Measurements from ENCODE around the gene B3GNT8.
"Not testable (repeated sequence)": the region's sequence is repeated elsewhere in the genome, so short reads cannot be mapped to it uniquely, and the experiment has no call there.

B3GNT8 gene

DNA sequence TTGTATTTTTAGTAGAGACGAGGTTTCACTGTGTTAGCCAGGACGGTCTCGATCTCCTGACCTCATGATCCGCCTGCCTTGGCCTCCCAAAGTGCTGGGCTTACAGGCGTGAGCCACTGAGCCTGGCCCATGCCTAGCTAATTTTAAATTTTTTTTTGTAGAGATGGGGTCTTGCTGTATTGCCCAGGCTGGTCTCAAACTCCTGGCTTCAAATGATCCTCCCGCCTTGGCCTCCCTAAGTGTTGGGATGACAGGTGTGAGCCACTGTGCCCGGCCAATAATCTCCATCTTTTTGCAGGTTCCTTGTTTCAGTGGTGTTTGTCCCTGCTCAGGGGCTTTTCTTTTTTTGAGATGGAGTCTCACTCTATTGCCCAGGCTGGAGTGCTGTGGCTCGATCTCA is 45.6 kb downstream of the B3GNT8 start:
- DNase-seq: not testable (repeated sequence)

DNA sequence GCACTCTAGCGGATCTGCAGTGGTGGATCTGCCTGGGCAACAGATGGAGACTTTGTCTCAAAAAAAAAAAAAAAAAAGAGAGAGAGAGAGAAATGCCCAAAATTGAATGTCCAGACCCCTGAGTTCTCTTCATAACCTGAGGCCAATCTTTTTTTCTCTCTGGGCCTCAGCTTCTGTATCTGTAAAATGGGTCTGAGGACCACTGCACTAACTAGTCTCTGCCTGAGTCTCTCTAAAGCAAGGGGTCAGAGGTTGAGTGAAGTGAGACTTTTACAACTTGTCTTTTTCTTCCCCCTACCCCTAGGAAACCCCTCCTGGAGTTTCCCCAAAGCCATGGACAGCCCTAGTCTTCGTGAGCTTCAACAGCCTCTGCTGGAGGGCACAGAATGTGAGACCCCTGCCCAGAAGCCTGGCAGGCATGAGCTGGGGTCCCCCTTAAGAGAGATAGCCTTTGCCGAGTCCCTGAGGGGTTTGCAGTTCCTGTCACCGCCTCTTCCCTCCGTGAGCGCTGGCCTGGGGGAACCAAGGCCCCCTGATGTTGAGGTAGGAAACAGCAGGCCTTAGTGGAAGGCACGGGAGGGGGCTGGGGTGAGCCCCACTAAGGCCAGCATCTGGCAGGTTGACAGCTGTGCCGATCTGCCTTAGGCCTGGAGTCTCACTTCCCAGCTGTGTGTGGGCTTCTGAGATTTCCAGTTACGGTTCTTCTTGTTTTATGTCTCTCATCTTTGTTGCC is 49.0 kb downstream of the B3GNT8 start:
- no peak for DNase-seq

DNA sequence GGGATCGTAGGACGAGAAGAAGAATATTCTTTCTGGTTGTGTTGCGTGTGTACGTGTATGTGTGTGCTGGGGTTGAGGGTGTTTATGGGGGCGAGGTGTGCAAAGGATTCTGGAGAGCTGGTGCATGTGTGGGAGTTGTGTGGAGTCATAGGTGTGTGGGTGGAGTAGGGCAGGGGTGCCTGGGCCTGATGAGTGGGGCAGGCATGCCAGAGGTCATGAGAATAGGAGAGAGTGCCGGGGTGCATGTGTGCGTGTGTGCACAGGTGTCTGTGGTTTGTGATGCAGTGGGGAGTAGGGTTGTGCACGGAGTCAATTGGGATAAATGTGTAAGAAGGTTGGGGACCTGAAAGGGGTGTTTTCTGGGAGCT is 50.2 kb downstream of the B3GNT8 start:
- peak; percentile 36 for DNase-seq

DNA sequence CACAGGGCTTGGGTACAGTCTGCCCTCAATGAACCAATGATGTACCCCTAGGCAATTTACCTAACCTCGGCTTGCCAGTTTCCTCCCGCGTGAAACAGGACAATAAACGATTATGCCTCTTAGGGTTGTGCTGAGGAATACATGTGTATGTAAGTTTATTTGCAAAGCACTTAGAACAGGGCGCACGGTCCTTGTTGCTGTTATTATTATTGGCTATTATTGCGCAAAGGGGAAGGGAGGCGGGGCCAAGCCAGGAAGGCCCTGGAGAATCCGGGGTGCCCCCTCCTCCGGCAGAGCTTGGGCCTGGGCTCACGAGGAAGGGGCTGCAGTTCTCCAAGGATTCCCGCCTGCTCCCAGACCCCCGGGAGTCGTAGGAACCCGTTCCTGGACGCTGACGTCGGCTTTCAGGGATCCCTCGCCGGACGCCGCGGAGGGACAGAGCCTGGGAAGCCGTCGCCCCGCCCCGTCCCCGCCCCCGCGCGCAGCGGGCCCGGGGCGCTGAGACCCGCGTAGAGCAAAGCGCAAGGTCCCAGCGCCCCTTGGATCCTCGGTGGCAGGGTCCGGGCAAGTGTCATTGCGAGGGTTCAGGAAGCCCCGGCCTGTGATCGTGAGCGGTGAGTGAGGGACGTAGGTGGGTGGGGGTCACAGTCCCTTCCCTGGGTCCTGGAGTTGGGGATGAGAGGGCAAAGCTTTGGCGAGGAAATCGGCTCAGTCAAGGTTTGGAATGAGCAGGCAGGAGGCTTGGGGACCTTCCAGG is 50.8 kb downstream of the B3GNT8 start, which contains the start of gene TMEM91:
TSS of gene TMEM91 (plus strand) at position 293 of the 757 bp plus-strand sequence. CDS start 1,777 bp downstream, outside the sequence.
- DNase-seq: no peak
